ENCODE data around the gene CACNG7. TPM values are rescaled to one million over a fixed set of nuclear protein-coding genes. Genes with fewer than 3 reads are reported as not detected.
"Not testable (repeated sequence)": the region's sequence is repeated elsewhere in the genome, so short reads cannot be mapped to it uniquely, and the experiment has no call there.

CACNG7 gene
- total RNA-seq, 3 donors from 2014 or later: 0.54 TPM; not detected in 2

GRCh38 chr19:53945441-53945840 is 36.4 kb downstream of the CACNG7 start:
- TF ChIP-seq, protein P1, sequence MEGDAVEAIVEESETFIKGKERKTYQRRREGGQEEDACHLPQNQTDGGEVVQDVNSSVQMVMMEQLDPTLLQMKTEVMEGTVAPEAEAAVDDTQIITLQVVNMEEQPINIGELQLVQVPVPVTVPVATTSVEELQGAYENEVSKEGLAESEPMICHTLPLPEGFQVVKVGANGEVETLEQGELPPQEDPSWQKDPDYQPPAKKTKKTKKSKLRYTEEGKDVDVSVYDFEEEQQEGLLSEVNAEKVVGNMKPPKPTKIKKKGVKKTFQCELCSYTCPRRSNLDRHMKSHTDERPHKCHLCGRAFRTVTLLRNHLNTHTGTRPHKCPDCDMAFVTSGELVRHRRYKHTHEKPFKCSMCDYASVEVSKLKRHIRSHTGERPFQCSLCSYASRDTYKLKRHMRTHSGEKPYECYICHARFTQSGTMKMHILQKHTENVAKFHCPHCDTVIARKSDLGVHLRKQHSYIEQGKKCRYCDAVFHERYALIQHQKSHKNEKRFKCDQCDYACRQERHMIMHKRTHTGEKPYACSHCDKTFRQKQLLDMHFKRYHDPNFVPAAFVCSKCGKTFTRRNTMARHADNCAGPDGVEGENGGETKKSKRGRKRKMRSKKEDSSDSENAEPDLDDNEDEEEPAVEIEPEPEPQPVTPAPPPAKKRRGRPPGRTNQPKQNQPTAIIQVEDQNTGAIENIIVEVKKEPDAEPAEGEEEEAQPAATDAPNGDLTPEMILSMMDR (IDR thresholded peaks at IDR 0.05): no peak
- Histone ChIP-seq H3K4me3 (no peak overlapping the region), H3K4me1 (ENCODE audit: low read depth) (no peaks in the 10 kb centered on the region), H3K36me3 (ENCODE audit: low read depth) (no peaks in the 10 kb centered on the region), H3K9me3 (no peaks in the 10 kb centered on the region)
- intact Hi-C loops (cut with DNase I, micrococcal nuclease): no loop called here
- DNase-seq (no peak), ATAC-seq (no peak)

DNA sequence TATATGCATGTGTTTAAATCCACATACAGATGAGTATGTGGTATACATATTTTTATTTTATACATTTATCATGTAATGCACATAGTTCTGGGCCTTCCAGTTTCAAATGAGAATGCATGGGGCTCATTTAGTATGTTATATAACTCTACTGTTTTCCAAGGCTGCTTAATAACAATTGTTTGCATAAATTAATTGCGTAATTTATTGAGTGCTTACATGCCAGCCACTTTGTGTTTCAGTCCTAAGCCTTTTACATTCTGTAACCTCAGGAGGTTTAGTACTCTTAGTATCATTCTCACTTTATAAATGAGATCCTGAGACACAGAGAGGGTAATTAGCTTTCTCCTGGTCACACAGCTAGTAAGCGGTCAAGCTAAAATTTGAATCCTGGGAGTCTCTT is 36.9 kb downstream of the CACNG7 start:
- TF ChIP-seq, protein P1 (IDR thresholded peaks at IDR 0.05): no peak
- no peaks in the 10 kb centered on the region for H3K4me1 ChIP-seq (ENCODE audit: low read depth)
- no peak overlapping the region for H3K4me3 ChIP-seq
- H3K9me3 ChIP-seq: no peaks in the 10 kb centered on the region
- no peaks in the 10 kb centered on the region for H3K36me3 ChIP-seq (ENCODE audit: low read depth)
- no peak for ATAC-seq
- no peak for DNase-seq
- intact Hi-C loops (cut with DNase I, micrococcal nuclease): no loop called here

GRCh38 chr19:53947624-53948023 is 38.5 kb downstream of the CACNG7 start:
- Histone ChIP-seq H3K4me1 (ENCODE audit: low read depth) (no peaks in the 10 kb centered on the region), H3K36me3 (ENCODE audit: low read depth) (no peaks in the 10 kb centered on the region), H3K9me3 (no peaks in the 10 kb centered on the region), H3K4me3 (no peak overlapping the region)
- no peak for DNase-seq
- intact Hi-C loops (cut with DNase I, micrococcal nuclease): no loop called here
- ATAC-seq: no peak
- TF ChIP-seq, protein P1 (IDR thresholded peaks at IDR 0.05): no peak

DNA sequence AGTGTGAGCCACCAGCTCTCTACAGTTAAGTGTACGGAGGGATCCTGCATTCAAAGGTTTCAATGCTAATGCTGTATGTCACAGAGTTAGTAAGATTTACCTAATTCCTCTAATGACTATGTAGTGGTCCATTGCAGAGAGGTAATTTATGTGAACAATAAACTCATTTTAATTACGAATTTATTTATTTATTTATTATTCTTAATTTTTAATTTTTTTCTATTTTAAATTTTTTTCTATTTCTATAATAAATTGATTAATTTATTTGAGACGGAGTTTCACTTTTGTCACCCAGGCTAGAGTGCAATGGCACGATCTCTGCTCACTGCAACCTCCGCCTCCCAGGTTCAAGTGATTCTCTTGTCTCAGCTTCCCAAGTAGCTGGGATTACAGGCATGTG is 39.5 kb downstream of the CACNG7 start:
- H3K4me3 ChIP-seq; H3K4me1 ChIP-seq (ENCODE audit: low read depth); ATAC-seq; DNase-seq; H3K36me3 ChIP-seq (ENCODE audit: low read depth); intact Hi-C loops (cut with DNase I, micrococcal nuclease); H3K9me3 ChIP-seq: not testable (repeated sequence)

DNA sequence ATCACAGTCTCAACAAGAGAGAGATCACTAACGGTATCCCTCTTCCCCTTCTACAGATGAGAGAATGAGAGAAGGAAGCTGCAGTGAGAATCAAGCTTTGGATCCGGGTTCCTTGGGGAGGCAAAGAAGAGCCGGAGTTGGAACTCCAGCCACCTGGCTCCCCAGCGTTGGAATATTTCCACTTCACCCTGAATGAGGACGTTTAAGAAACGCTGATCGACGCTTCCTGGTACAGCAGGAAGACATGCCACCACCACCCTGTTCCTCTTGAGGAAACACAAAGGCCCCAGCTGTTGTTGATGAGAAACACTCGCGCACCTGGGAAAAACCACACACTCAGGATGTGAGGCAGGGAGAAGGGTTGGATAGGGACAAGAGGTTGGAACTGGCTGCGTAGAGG is 42.4 kb downstream of the CACNG7 start:
- H3K36me3 ChIP-seq (ENCODE audit: low read depth): no peaks in the 10 kb centered on the region
- intact Hi-C loops (cut with DNase I, micrococcal nuclease): no loop called here
- H3K9me3 ChIP-seq: no peaks in the 10 kb centered on the region
- DNase-seq: no peak
- TF ChIP-seq, protein P1 (IDR thresholded peaks at IDR 0.05): no peak
- H3K4me3 ChIP-seq: no peak overlapping the region
- no peak for ATAC-seq
- no peaks in the 10 kb centered on the region for H3K4me1 ChIP-seq (ENCODE audit: low read depth)

GRCh38 chr19:53951947-53952346 is 42.9 kb downstream of the CACNG7 start:
- H3K9me3 ChIP-seq: no peaks in the 10 kb centered on the region
- H3K4me3 ChIP-seq: no peak overlapping the region
- ATAC-seq: no peak
- TF ChIP-seq, protein P1 (IDR thresholded peaks at IDR 0.05): no peak
- no peaks in the 10 kb centered on the region for H3K4me1 ChIP-seq (ENCODE audit: low read depth)
- H3K36me3 ChIP-seq (ENCODE audit: low read depth): no peaks in the 10 kb centered on the region
- no peak for DNase-seq
- intact Hi-C loops (cut with DNase I, micrococcal nuclease): no loop called here
